Myocyte (in vitro differentiated cells): ENCODE measurements around the gene ADPRHL1. TPM values are rescaled to one million over a fixed set of nuclear protein-coding genes. Genes with fewer than 3 reads are reported as not detected.

Experiments
- DNase-seq: peaks from one replicate; pipeline ENCODE4 v3.0.0-alpha.2; 2012; ENCODE audit warnings: low read depth
- total RNA-seq: library from RNA; depleted of rRNA; stranded (reverse); fragments of >200 nt; gene quantifications from 2 replicates; pipeline ENCODE4 v1.2.3, GENCODE V29; 2014

Gene ADPRHL1
- total RNA-seq, 1 donor from 2014 or later: 8.4 TPM

GRCh38 chr13:113433391-113433916 is 19.8 kb downstream of the ADPRHL1 start:
- DNase-seq: no peak

GRCh38 chr13:113432506-113433270 is 20.6 kb downstream of the ADPRHL1 start:
- no peak for DNase-seq

GRCh38 chr13:113431171-113431570 is 22.1 kb downstream of the ADPRHL1 start:
- DNase-seq: no peak

- DNase-seq: no peak
Observed at GRCh38 chr13:113430378-113431110, 22.7 kb downstream of the ADPRHL1 start.

GRCh38 chr13:113429608-113429985 is 23.7 kb downstream of the ADPRHL1 start:
- no peak for DNase-seq

- no peak for DNase-seq
Observed at GRCh38 chr13:113428871-113429607, 24.2 kb downstream of the ADPRHL1 start.

GRCh38 chr13:113428469-113428865 is 24.8 kb downstream of the ADPRHL1 start:
- DNase-seq: no peak

GRCh38 chr13:113427562-113428468 is 25.5 kb downstream of the ADPRHL1 start:
- no peak for DNase-seq

- DNase-seq: no peak
Observed at GRCh38 chr13:113426591-113426986, 26.7 kb downstream of the ADPRHL1 start.

GRCh38 chr13:113425941-113426590 is 27.2 kb downstream of the ADPRHL1 start:
- peak; percentile 79 for DNase-seq

- DNase-seq: peak; percentile 66
Observed at GRCh38 chr13:113423520-113424163, 29.6 kb downstream of the ADPRHL1 start.

- DNase-seq: no peak
Observed at GRCh38 chr13:113422807-113423519, 30.3 kb downstream of the ADPRHL1 start.

GRCh38 chr13:113421673-113422270 is 31.5 kb downstream of the ADPRHL1 start:
- no peak for DNase-seq

GRCh38 chr13:113420833-113421600 is 32.3 kb downstream of the ADPRHL1 start:
- DNase-seq: no peak

GRCh38 chr13:113420232-113420631 is 33.1 kb downstream of the ADPRHL1 start:
- DNase-seq: no peak

- no peak for DNase-seq
Observed at GRCh38 chr13:113419531-113420193, 33.6 kb downstream of the ADPRHL1 start.

- no peak for DNase-seq
Observed at GRCh38 chr13:113418722-113419049, 34.6 kb downstream of the ADPRHL1 start.
